ENCODE results near the gene MLLT6.

GRCh38 chr17:38733982-38734973, 29.2 kb downstream of the MLLT6 start:
- TF ChIP-seq POLR2AphosphoS5 (IDR thresholded peaks at IDR 0.05; ENCODE audit: borderline replicate concordance, low read depth, low read length), result no peak; the same call in 1 of the 2 replicates
- no peak for TF ChIP-seq EZH2 (IDR thresholded peaks at IDR 0.05)

Data from SK-N-MC (cell line).